OCI-LY1 (cell line): ENCODE data around the gene DIP2C.
"Not testable (repeated sequence)": the region's sequence is repeated elsewhere in the genome, so short reads cannot be mapped to it uniquely, and the experiment has no call there.

ENCODE experiments used
- CTCF ChIP-seq: fragments of 200-600 bp; sonication (generic), shearing (Covaris generic); IDR thresholded peaks from 2 replicates; pipeline ENCODE4 v1.5.1; 2017; ENCODE audit warnings: mild to moderate bottlenecking, antibody characterized with exemption, low read length, moderate library complexity, mixed read lengths
- EZH2 ChIP-seq: fragments of 200-600 bp; sonication (generic), shearing (Covaris generic); IDR thresholded peaks from 2 replicates; pipeline ENCODE4 v1.8.0; 2017; ENCODE audit warnings: borderline replicate concordance, mixed run types, mild to moderate bottlenecking, antibody characterized with exemption, low read length, moderate library complexity, mixed read lengths

- not testable (repeated sequence) for TF ChIP-seq CTCF, EZH2
Observed at GRCh38 chr10:584497-585290, 104.8 kb downstream of the DIP2C start.
